Body of pancreas (tissue), 4 donors: ENCODE results near the gene CLOCK. TPM values are rescaled to one million over a fixed set of nuclear protein-coding genes. Genes with fewer than 3 reads are reported as not detected.

Source experiments
- ATAC-seq: fragments of 150-250 bp; one replicate; pipeline ENCODE4 v1.9.1; 2016
- DNase-seq, 4 donors: peaks; one replicate each; pipeline ENCODE4 v3.0.0-alpha.2; 2019
- H3K27ac ChIP-seq, 4 donors: fragments of 200-600 bp; sonication (generic); 1 replicate in 3 of 4; 2 replicates in 1 of 4; pipeline versions ENCODE4 v1.5.1 to v1.6.1; 2016 to 2019; ENCODE audit warnings: mild to moderate bottlenecking in 1 of 4, mixed read lengths in 1 of 4, moderate library complexity in 1 of 4
- H3K27me3 ChIP-seq, 2 donors: fragments of 200-600 bp; sonication (generic); one replicate each; pipeline ENCODE4 v1.6.0; 2016; ENCODE audit warnings: mild to moderate bottlenecking in 1 of 2
- H3K36me3 ChIP-seq, 2 donors: fragments of 200-600 bp; sonication (generic); replicated peaks in 1 of 2; 2 replicates each; pipeline ENCODE4 v1.5.1; 2016; ENCODE audit warnings: low read depth in 2 of 2; ENCODE audit not compliant: insufficient read depth in 1 of 2
- H3K4me1 ChIP-seq: fragments of 200-600 bp; sonication (generic); one replicate; pipeline ENCODE4 v1.6.0; 2016
- H3K4me3 ChIP-seq, 2 donors: fragments of 200-600 bp; sonication (generic); 1 replicate in 1 of 2; 2 replicates in 1 of 2; pipeline ENCODE4 v1.5.1; 2016 to 2019
- H3K9me3 ChIP-seq, 3 donors: fragments of 200-600 bp; sonication (generic); 1 replicate in 2 of 3; 2 replicates in 1 of 3; pipeline ENCODE4 v1.5.1; 2016
- POLR2A ChIP-seq, 3 donors: fragments of 450-650 bp; IDR thresholded peaks; one replicate each; pipeline ENCODE4 v1.6.1; 2016; ENCODE audit warnings: antibody characterized with exemption in 3 of 3, mild to moderate bottlenecking in 2 of 3
- WGBS, 2 donors: methylation state at CpG; one replicate each; pipeline ENCODE4 v1.1.5; 2017; 5-methylcytosine and 5-hydroxymethylcytosine counted together
- intact Hi-C: fragments of 100-400 bp; cut with DNase I; formaldehyde crosslinking; loops from one replicate; pipeline ENCODE4 v1.15.1; 2023
- total RNA-seq, 2 donors: library from RNA; depleted of rRNA; stranded (reverse); fragments of >200 nt; gene quantifications; one replicate each; pipeline ENCODE4 v1.1.0, GENCODE V29; 2016
- TF ChIP-seq, protein P1 (sequence below), 7 experiments: fragments of 450-650 bp in 4 of 7; fragments of 200-600 bp in 3 of 7; sonication (generic) in 3 of 7; IDR thresholded peaks; one replicate each; pipeline ENCODE4 v1.5.1; 2016 to 2019; ENCODE audit warnings: antibody characterized with exemption in 7 of 7

CLOCK gene
- total RNA-seq, 2 donors from 2014 or later: 6.3 to 13.7 TPM

- H3K27ac ChIP-seq: no peak overlapping the region
- TF ChIP-seq POLR2A (IDR thresholded peaks at IDR 0.05): no peak
- TF ChIP-seq, protein P1, sequence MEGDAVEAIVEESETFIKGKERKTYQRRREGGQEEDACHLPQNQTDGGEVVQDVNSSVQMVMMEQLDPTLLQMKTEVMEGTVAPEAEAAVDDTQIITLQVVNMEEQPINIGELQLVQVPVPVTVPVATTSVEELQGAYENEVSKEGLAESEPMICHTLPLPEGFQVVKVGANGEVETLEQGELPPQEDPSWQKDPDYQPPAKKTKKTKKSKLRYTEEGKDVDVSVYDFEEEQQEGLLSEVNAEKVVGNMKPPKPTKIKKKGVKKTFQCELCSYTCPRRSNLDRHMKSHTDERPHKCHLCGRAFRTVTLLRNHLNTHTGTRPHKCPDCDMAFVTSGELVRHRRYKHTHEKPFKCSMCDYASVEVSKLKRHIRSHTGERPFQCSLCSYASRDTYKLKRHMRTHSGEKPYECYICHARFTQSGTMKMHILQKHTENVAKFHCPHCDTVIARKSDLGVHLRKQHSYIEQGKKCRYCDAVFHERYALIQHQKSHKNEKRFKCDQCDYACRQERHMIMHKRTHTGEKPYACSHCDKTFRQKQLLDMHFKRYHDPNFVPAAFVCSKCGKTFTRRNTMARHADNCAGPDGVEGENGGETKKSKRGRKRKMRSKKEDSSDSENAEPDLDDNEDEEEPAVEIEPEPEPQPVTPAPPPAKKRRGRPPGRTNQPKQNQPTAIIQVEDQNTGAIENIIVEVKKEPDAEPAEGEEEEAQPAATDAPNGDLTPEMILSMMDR (IDR thresholded peaks at IDR 0.05): no peak
- DNase-seq: no peak
- intact Hi-C loops: loop anchor here (10.0 kb wide), 1 partner anchor 49 kb away; the partner anchor contains the start of gene SRD5A3
- H3K36me3 ChIP-seq: no peaks in the 10 kb centered on the region
- no peaks in the 10 kb centered on the region for H3K9me3 ChIP-seq
- ATAC-seq: no peak
- no peaks in the 10 kb centered on the region for H3K27me3 ChIP-seq
- no peak overlapping the region for H3K4me3 ChIP-seq
- WGBS, 2 donors: 68 to 72% methylated on average over 4 of the region's 4 CpGs
- H3K4me1 ChIP-seq: peaks cover 20% of the 10 kb centered on the region
These were observed 153.0 kb downstream of the CLOCK start for GRCh38 chr4:55393461-55394320.

- DNase-seq: peak; percentile 68 to 84 (median 78)
- H3K27me3 ChIP-seq: no peaks in the 10 kb centered on the region
- H3K27ac ChIP-seq: peak overlapping the region in 3 of 4 donors; percentile 41 to 73 (median 63)
- H3K9me3 ChIP-seq: no peaks in the 10 kb centered on the region
- intact Hi-C loops: no loop called here
- H3K4me1 ChIP-seq: peaks cover 46% of the 10 kb centered on the region
- peak; percentile 87 for ATAC-seq
- no peak overlapping the region for H3K4me3 ChIP-seq
- no peaks in the 10 kb centered on the region for H3K36me3 ChIP-seq
- WGBS, 2 donors: 34 to 37% methylated on average over 2 of the region's 2 CpGs
- no peak for TF ChIP-seq POLR2A (IDR thresholded peaks at IDR 0.05)
- TF ChIP-seq, protein P1 (IDR thresholded peaks at IDR 0.05): no peak
These were observed 159.9 kb downstream of the CLOCK start for GRCh38 chr4:55386840-55387239.

DNA sequence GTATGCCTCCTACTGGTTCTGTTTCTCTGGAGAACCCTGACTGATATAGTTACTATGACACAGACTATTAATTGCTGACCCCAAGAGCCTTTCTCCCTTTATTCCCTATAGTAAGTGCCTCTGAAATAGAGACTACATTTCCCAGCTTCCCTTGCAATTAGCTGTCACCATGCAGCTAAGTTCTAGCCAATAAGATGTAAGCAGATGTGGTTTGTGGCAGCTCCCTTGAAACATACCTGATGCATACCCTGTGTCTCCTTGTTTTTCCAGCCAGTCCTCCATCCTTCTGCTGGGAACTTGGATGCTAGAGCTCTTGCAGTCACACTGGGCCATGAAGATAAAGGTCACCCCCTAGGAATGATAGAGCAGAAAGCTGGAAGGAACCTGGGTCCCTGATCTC is 160.6 kb downstream of the CLOCK start:
- Histone ChIP-seq H3K4me3 (no peak overlapping the region), H3K27me3 (no peaks in the 10 kb centered on the region), H3K27ac (peak overlapping the region in 3 of 4 donors; percentile 41 to 73 (median 63)), H3K4me1 (peaks cover 46% of the 10 kb centered on the region), H3K9me3 (no peaks in the 10 kb centered on the region), H3K36me3 (no peaks in the 10 kb centered on the region)
- intact Hi-C loops: no loop called here
- no peak for TF ChIP-seq POLR2A (IDR thresholded peaks at IDR 0.05)
- TF ChIP-seq, protein P1 (IDR thresholded peaks at IDR 0.05): no peak
- peak in 1 of 4 donors; percentile 16 for DNase-seq
- peak; percentile 65 for ATAC-seq

- Histone ChIP-seq H3K9me3 (no peaks in the 10 kb centered on the region), H3K36me3 (no peaks in the 10 kb centered on the region), H3K4me1 (peaks cover 46% of the 10 kb centered on the region), H3K27ac (peak overlapping the region in 3 of 4 donors; percentile 41 to 73 (median 48)), H3K4me3 (no peak overlapping the region), H3K27me3 (no peaks in the 10 kb centered on the region)
- TF ChIP-seq, protein P1 (IDR thresholded peaks at IDR 0.05): no peak
- no peak for TF ChIP-seq POLR2A (IDR thresholded peaks at IDR 0.05)
- intact Hi-C loops: no loop called here
- DNase-seq (no peak), ATAC-seq (no peak)
- WGBS, 2 donors: 36 to 52% methylated on average over 3 of the region's 3 CpGs
These were observed 161.5 kb downstream of the CLOCK start for GRCh38 chr4:55385201-55385649.
